Endothelial cell of umbilical vein (primary cell): ENCODE measurements around the gene DYNLT2. TPM values are rescaled to one million over a fixed set of nuclear protein-coding genes. Genes with fewer than 3 reads are reported as not detected.

Experiments used
- BruUV-seq: library from RNA; stranded (reverse); fragments of 400-500 nt; replicated peaks from 2 replicates; lab custom pipeline; 2021; lab: Mats Ljungman, UMichigan
- CTCF ChIA-PET: fragments of 300-600, 350-600 bp; sonication (Branson Sonifier 250); formaldehyde crosslinking; loops from one replicate; lab custom pipeline; 2021; ENCODE audit warnings: antibody characterized with exemption, inconsistent platforms; lab: Charles Lee
- POLR2A ChIA-PET: fragments of 300-600, 350-600 bp; sonication (Branson Sonifier 250); formaldehyde crosslinking; loops from one replicate; lab custom pipeline; 2021; ENCODE audit warnings: antibody characterized with exemption, inconsistent platforms; lab: Charles Lee
- DNase-seq: peaks from one replicate; pipeline ENCODE4 v3.0.0-alpha.2; 2011; ENCODE audit warnings: low read depth, low spot score
- FAIRE-seq: peaks from 2 replicates; lab custom pipeline; 2011; peaks lifted over from hg19 to GRCh38; lab: Jason Lieb, UNC
- H2AFZ ChIP-seq: 2 replicates; pipeline ENCODE4 v1.6.0; 2012; ENCODE audit warnings: low read depth, low read length, control low read depth, inconsistent platforms
- H3K27ac ChIP-seq: 2 replicates; pipeline ENCODE4 v1.5.1; 2011; ENCODE audit warnings: low read depth, mild to moderate bottlenecking, control low read depth, low read length, moderate library complexity; ENCODE audit not compliant: insufficient read depth
- H3K27me3 ChIP-seq, 2 experiments: 2 replicates each; pipeline versions ENCODE4 v1.6.0 to v1.6.1; 2011; ENCODE audit warnings: low read length in 2 of 2, mixed read lengths in 1 of 2; ENCODE audit not compliant: control insufficient read depth in 2 of 2, insufficient read depth in 2 of 2
- H3K36me3 ChIP-seq, 2 experiments: 2 replicates in 1 of 2; 3 replicates in 1 of 2; pipeline ENCODE4 v1.5.1; 2011; ENCODE audit warnings: low read length in 2 of 2, mild to moderate bottlenecking in 1 of 2, moderate library complexity in 1 of 2; ENCODE audit not compliant: control insufficient read depth in 2 of 2, insufficient read depth in 2 of 2; ENCODE audit errors: extremely low read depth in 1 of 2
- H3K4me1 ChIP-seq: 3 replicates; pipeline ENCODE4 v1.5.1; 2011; ENCODE audit warnings: mild to moderate bottlenecking, low read length; ENCODE audit not compliant: control insufficient read depth, insufficient read depth; ENCODE audit errors: extremely low read depth
- H3K4me2 ChIP-seq: 2 replicates; pipeline ENCODE4 v1.6.1; 2011; ENCODE audit warnings: low read length, control low read depth, mixed read lengths; ENCODE audit not compliant: insufficient read depth
- H3K4me3 ChIP-seq, 3 experiments: fragments of 200-600 bp in 1 of 3; sonication (generic), shearing (Covaris generic) in 1 of 3; replicated peaks in 1 of 3; 2 replicates each; pipeline ENCODE4 v1.5.1; 2011 to 2016; ENCODE audit warnings: control low read depth in 3 of 3, low read length in 3 of 3, mild to moderate bottlenecking in 2 of 3, inconsistent platforms in 1 of 3, low read depth in 1 of 3, moderate library complexity in 1 of 3; ENCODE audit not compliant: insufficient read depth in 1 of 3
- H3K79me2 ChIP-seq: 2 replicates; pipeline ENCODE4 v1.6.0; 2012; ENCODE audit warnings: low read length, inconsistent platforms; ENCODE audit not compliant: control insufficient read depth, insufficient read depth
- H3K9ac ChIP-seq: replicated peaks from 2 replicates; pipeline ENCODE3; 2011; ENCODE audit warnings: low read length, control low read depth; ENCODE audit not compliant: insufficient read depth; ENCODE audit errors: extremely low read depth
- H3K9me1 ChIP-seq: replicated peaks from 3 replicates; pipeline ENCODE4 v1.6.0; 2011; ENCODE audit warnings: mild to moderate bottlenecking, low read length; ENCODE audit not compliant: control insufficient read depth, insufficient read depth; ENCODE audit errors: extremely low read depth
- H3K9me3 ChIP-seq: replicated peaks from 2 replicates; pipeline ENCODE4 v1.5.1; 2012; ENCODE audit warnings: low read length, inconsistent platforms; ENCODE audit not compliant: control insufficient read depth, insufficient read depth
- H4K20me1 ChIP-seq: replicated peaks from 2 replicates; pipeline ENCODE3; 2011; ENCODE audit warnings: mild to moderate bottlenecking, low read length; ENCODE audit not compliant: control insufficient read depth, insufficient read depth; ENCODE audit errors: extremely low read depth
- EZH2 ChIP-seq: IDR thresholded peaks from 2 replicates; pipeline ENCODE4 v1.6.1; 2012; ENCODE audit warnings: borderline replicate concordance, low read depth, mild to moderate bottlenecking, moderate library complexity, low read length, inconsistent platforms; ENCODE audit not compliant: severe bottlenecking
- FOS ChIP-seq: IDR thresholded peaks from 2 replicates; pipeline ENCODE4 v1.6.1; 2011; ENCODE audit warnings: mild to moderate bottlenecking, low read length, moderate library complexity, borderline replicate concordance; ENCODE audit not compliant: insufficient read depth
- GATA2 ChIP-seq: IDR thresholded peaks from 2 replicates; pipeline ENCODE4 v1.7.0; 2011; ENCODE audit warnings: low read depth, mild to moderate bottlenecking, moderate library complexity, mixed read lengths, low read length; ENCODE audit not compliant: insufficient read length, insufficient read depth
- JUN ChIP-seq: IDR thresholded peaks from 2 replicates; pipeline ENCODE4 v1.6.1; 2011; ENCODE audit warnings: borderline replicate concordance, low read depth; ENCODE audit not compliant: insufficient read length, insufficient read depth
- MYC ChIP-seq: IDR thresholded peaks from one replicate; pipeline ENCODE4 v1.6.1; 2011; ENCODE audit warnings: mild to moderate bottlenecking, low read depth, low read length
- POLR2A ChIP-seq: IDR thresholded peaks from 2 replicates; pipeline ENCODE4 v1.6.1; 2012; ENCODE audit warnings: low read depth, mild to moderate bottlenecking, control low read depth, low read length
- POLR2AphosphoS5 ChIP-seq: IDR thresholded peaks from 2 replicates; pipeline ENCODE4 v1.6.1; 2012; ENCODE audit warnings: low read depth, mild to moderate bottlenecking, control low read depth, low read length, moderate library complexity; ENCODE audit not compliant: insufficient read depth
- dilution Hi-C: fragments of 300-500 bp; cut with MboI; formaldehyde crosslinking; loops from one replicate; pipeline ENCODE4 v1.15.0; 2019; ENCODE audit warnings: low sequenced_read_pairs; ENCODE audit not compliant: extremely low pct_ligation_motif_present
- intact Hi-C: fragments of 100-400 bp; cut with micrococcal nuclease; formaldehyde crosslinking; loops from one replicate; pipeline ENCODE4 v1.10.0; 2022
- polyA plus RNA-seq, 4 experiments: library from polyadenylated mRNA; depleted of rRNA in 3 of 4; stranded (reverse) in 3 of 4; unstranded in 1 of 4; fragments of >200 nt; gene quantifications; 2 replicates each; pipeline versions ENCODE4 v1.2.1 to v1.2.3, GENCODE V29; 2011 to 2012; ENCODE audit warnings: missing spikeins in 1 of 4
- total RNA-seq: library from RNA; stranded (reverse); gene quantifications from 2 replicates; pipeline ENCODE4 v1.2.3, GENCODE V29; 2021
- TF ChIP-seq, protein P1 (sequence below): IDR thresholded peaks from 2 replicates; pipeline ENCODE4 v1.6.1; 2011; ENCODE audit not compliant: insufficient read depth, insufficient read length
- TF ChIP-seq, protein P2 (sequence below), 2 donors: IDR thresholded peaks; 1 replicate in 1 of 2; 2 replicates in 1 of 2; pipeline ENCODE4 v1.5.1; 2011; ENCODE audit warnings: low read length in 2 of 2, mild to moderate bottlenecking in 2 of 2, moderate library complexity in 2 of 2, control low read depth in 1 of 2, inconsistent platforms in 1 of 2, low read depth in 1 of 2; ENCODE audit not compliant: insufficient read depth in 1 of 2; ENCODE audit errors: extremely low read depth in 1 of 2

DYNLT2 gene
- total and polyA plus RNA-seq, 2 donors (not counting 3 experiments of a cell fraction or from before 2014, with no cell fraction given), result 0.39 to 0.88 TPM

DNA sequence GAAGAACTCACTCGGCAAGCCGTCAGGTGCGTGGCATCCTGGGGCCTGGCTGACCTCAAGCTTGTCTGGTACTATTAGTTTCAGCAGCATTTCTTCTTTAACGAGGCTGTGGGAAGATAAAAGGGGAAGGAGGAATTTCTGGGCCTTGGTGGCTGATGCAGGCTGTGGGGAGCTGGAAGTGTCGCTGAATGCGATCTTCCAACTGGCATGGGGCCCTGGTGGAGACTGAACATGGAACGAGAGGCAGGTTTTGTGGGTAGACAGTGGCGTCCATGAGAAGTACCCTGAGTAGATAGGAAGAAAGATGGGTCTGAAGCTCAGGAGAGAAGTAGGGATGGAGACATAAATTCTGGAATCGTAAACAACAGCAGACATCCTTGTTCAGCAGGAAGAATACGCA is 23.9 kb upstream of the DYNLT2 start:
- no peak overlapping the region for H3K4me2 ChIP-seq
- H3K9me1 ChIP-seq, result no peaks in the 10 kb centered on the region
- H3K27me3 ChIP-seq, result no peaks in the 10 kb centered on the region
- H2AFZ ChIP-seq, result no peak overlapping the region
- no peaks in the 10 kb centered on the region for H3K9me3 ChIP-seq
- no peaks in the 10 kb centered on the region for H4K20me1 ChIP-seq
- DNase-seq, result no peak
- H3K36me3 ChIP-seq, result peaks cover 0 to 13% of the 10 kb centered on the region in 2 experiments
- no peak for FAIRE-seq
- H3K27ac ChIP-seq, result no peak overlapping the region
- dilution Hi-C loops (no loop called here), intact Hi-C loops (no loop called here)
- TF ChIP-seq, protein P1, sequence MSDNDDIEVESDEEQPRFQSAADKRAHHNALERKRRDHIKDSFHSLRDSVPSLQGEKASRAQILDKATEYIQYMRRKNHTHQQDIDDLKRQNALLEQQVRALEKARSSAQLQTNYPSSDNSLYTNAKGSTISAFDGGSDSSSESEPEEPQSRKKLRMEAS, result no peak
- TF ChIP-seq POLR2AphosphoS5 (no peak), GATA2 (no peak), JUN (no peak), FOS (no peak), EZH2 (no peak), MYC (no peak), POLR2A (no peak)
- TF ChIP-seq, protein P2, sequence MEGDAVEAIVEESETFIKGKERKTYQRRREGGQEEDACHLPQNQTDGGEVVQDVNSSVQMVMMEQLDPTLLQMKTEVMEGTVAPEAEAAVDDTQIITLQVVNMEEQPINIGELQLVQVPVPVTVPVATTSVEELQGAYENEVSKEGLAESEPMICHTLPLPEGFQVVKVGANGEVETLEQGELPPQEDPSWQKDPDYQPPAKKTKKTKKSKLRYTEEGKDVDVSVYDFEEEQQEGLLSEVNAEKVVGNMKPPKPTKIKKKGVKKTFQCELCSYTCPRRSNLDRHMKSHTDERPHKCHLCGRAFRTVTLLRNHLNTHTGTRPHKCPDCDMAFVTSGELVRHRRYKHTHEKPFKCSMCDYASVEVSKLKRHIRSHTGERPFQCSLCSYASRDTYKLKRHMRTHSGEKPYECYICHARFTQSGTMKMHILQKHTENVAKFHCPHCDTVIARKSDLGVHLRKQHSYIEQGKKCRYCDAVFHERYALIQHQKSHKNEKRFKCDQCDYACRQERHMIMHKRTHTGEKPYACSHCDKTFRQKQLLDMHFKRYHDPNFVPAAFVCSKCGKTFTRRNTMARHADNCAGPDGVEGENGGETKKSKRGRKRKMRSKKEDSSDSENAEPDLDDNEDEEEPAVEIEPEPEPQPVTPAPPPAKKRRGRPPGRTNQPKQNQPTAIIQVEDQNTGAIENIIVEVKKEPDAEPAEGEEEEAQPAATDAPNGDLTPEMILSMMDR (IDR thresholded peaks at IDR 0.05; ENCODE audit: extremely low read depth in 1 of 2, insufficient read depth in 1 of 2, low read depth in 1 of 2, low read length in 2 of 2), result no peak
- ChIA-PET POLR2A (no interaction called here), CTCF (no interaction called here)
- H3K4me3 ChIP-seq, result no peak overlapping the region
- H3K9ac ChIP-seq, result no peak overlapping the region
- H3K79me2 ChIP-seq, result no peaks in the 10 kb centered on the region
- H3K4me1 ChIP-seq, result no peaks in the 10 kb centered on the region
- BruUV-seq, result no TSS peak
